DMS53 treated with DMSO at 0.1 percent for 48 hours (cell line): ENCODE measurements around the gene PEAR1.
A peak's percentile ranks its signal among the peaks of the same experiment; 100 is the strongest.

Experiments used
- DNase-seq: peaks from one replicate; lab custom pipeline; 2025; ENCODE audit not compliant: unreplicated experiment; lab: John Stamatoyannopoulos, UW

PEAR1 gene, protein sequence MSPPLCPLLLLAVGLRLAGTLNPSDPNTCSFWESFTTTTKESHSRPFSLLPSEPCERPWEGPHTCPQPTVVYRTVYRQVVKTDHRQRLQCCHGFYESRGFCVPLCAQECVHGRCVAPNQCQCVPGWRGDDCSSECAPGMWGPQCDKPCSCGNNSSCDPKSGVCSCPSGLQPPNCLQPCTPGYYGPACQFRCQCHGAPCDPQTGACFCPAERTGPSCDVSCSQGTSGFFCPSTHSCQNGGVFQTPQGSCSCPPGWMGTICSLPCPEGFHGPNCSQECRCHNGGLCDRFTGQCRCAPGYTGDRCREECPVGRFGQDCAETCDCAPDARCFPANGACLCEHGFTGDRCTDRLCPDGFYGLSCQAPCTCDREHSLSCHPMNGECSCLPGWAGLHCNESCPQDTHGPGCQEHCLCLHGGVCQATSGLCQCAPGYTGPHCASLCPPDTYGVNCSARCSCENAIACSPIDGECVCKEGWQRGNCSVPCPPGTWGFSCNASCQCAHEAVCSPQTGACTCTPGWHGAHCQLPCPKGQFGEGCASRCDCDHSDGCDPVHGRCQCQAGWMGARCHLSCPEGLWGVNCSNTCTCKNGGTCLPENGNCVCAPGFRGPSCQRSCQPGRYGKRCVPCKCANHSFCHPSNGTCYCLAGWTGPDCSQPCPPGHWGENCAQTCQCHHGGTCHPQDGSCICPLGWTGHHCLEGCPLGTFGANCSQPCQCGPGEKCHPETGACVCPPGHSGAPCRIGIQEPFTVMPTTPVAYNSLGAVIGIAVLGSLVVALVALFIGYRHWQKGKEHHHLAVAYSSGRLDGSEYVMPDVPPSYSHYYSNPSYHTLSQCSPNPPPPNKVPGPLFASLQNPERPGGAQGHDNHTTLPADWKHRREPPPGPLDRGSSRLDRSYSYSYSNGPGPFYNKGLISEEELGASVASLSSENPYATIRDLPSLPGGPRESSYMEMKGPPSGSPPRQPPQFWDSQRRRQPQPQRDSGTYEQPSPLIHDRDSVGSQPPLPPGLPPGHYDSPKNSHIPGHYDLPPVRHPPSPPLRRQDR

DNA sequence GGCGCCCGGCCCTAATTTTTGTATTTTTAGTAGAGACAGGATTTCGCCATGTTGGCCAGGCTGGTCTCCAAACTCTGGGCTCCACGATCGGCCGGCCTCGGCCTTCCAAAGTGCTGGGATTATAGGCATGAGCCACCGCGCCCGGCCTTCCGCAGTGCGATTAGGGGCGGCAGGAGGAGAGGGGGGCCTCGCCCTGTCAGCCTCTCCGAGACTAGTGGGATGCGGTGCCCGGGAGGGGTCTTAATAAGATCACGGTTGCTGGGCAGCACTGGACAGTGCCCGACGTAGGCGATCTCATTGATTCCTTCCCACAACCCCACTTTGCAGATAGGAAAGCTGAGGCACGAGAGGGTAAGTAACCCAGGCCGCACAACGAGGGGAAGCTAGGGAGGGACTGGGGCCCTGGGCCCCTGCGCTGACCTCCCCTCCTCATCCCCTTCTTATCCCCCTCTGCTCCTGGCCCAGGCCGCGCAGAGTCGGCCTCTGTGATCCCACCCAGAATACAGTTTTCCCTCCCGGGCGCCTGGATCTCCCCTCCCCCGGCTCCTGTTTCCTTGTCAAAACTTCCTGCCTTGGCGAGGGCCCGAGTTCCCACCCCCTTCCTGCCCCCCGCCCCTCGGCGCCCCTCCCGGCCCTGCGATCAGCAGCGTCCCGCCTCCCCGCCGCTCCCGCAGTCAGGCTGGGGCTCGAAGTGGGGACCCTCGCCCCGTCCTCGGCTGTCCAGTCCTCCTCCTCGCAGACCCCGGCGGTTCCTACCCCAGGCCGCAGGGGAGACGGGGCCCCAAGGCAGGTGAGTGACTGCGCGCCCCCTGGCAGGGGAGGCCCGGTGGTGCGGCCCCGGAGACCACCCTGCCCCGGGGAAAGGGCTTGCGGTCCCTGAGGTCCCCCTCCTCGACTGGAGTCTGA lies at the start of gene PEAR1:
PEAR1 (plus strand) TSS at position 671 of the 906 bp plus-strand sequence. CDS start 10,209 bp downstream, outside the sequence.
- no peak for DNase-seq

DNA sequence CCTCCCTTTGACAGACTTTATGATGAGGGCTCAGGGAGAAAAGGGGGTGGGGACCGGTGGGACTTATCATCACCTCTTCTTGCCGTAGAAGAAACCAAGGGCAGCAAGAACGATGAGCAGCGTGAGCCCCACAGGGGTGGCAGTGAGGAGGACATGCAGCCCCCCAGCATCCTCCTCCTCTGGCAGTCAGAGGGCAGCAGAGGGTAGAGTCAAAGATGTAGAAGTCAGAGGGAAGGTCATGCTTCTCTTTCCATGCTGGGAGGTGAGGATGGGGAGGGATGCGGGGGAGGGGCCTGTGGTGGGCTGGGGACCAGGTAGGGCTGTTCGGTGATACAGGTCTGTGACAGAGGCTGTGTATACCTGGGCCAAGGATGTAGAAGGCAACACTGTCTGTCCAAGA lies 49.4 kb upstream of the PEAR1 start:
- no peak for DNase-seq

- DNase-seq = no peak
Measured at GRCh38 chr1:156844638-156845037, 48.9 kb upstream of the PEAR1 start.

- no peak for DNase-seq
Measured at GRCh38 chr1:156845055-156845952, 48.2 kb upstream of the PEAR1 start.

- DNase-seq = no peak
Measured at GRCh38 chr1:156845953-156846545, 47.5 kb upstream of the PEAR1 start.

GRCh38 chr1:156846643-156847042 lies 46.9 kb upstream of the PEAR1 start:
- DNase-seq = no peak

DNA sequence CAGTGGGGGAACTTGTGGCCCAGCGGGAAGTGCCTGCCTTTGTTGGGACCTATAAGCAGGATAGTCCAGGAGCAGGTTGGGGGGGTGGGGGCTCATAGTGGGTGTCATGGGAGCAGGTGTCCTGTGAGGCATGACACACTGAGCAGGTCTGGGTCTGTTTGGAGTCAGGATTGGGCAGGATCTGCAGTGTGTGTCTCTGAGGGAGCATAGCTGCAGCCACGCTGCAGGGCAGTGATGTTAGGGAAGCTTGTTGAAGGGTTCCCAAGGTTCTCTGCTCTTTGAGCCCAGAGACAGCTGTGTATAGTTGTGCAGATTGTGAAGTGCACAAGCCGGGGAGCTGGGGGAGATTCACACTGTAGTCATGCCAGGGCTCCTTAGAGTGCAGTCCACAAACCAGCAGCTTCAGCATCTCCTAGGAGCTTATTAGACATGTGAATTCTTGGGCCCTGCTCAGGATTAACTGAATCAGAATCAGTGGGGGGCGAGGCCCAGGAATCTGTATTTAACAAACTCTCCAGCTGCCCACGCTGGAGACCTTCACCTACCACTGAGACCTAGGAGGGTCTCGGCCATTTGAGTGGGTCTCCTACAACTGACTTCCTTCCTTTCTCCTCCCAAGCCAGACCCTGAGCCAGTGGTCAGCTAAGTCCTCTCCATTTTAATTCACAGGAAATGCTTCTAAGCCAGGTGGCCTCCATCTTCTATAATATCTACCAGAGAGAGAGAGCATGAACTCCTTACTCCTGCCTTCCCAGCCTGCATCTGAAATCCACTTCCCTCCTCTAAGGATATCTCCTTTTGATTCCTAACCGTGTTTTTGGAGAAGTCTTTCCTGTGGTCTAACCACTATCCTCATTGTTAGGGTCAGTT lies 45.7 kb upstream of the PEAR1 start:
- DNase-seq = no peak

GRCh38 chr1:156848461-156849150 lies 44.9 kb upstream of the PEAR1 start:
- no peak for DNase-seq

GRCh38 chr1:156849151-156849496 lies 44.4 kb upstream of the PEAR1 start:
- DNase-seq = no peak

DNA sequence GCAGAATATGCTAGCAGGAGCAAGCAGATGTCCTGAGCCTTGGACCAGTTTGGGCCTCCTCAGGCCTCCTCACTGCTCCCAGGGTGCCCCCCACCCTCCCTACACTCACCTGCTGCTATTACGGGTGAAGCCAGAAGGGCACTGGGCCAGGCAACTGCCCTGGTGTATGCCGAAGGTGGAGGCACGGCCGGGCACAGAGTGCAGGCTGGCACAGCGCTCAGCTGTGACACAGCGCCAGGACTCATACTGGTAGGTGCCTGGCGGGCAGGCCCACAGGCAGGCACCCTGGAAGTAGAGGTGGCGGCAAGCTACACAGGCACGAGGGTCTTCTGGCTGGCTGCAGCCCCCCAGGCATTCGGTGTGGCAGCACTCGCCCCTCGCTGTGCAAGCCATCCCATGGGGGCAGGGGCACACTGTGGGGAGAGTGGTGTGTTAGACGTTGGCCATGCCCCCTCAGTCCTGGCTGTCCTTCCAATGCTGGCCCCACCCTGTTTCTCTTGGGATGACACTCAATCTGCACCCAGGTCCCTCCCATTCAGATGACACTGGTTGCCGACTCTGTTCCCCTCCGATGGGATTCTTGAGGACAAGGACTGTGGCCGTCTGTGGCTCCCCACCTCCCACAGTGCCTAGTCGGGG lies 41.6 kb upstream of the PEAR1 start:
- no peak for DNase-seq

DNA sequence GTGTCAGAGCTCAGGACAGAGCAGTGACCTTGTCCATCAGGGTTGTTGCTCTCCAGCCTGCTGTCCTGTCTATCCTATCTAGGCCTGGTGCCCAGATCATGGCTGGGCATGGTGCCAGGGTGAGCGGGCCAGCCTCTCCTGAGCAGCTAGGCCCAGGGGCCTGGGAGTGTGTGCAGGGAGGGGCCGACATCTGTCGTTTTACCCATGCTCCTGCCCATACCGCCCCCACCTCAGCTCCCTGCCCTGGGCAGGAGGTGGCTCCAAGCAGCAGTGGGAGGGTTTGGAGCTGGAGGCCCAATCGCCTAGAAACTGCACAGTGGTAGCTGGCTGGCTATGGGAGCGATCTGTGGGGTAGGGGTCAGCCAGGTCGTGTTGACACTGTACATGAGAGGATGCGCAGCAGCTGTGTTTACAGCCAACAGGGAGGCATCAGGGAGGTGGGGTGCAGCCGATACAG lies 41.1 kb upstream of the PEAR1 start:
- peak; percentile 96 for DNase-seq

DNA sequence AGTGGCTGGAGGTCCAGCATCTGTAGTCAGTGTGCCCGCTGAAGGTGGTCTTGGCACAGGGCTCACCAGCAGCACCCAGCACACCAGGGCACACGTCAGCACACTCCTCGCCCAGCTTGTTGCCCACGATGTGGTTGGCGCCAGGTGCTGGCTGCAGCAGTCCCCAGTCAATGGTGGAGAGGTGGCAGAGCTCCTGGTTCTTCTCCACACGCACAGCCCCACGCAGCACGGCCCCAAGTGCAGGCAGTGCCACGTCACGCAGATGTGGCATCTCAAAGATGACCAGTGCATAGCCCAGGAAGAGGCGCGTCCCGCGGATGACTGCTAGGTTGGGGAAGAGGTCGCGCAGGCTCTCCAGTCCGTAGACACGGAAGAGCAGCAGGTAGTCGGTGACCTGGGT lies 39.8 kb upstream of the PEAR1 start:
- no peak for DNase-seq

DNA sequence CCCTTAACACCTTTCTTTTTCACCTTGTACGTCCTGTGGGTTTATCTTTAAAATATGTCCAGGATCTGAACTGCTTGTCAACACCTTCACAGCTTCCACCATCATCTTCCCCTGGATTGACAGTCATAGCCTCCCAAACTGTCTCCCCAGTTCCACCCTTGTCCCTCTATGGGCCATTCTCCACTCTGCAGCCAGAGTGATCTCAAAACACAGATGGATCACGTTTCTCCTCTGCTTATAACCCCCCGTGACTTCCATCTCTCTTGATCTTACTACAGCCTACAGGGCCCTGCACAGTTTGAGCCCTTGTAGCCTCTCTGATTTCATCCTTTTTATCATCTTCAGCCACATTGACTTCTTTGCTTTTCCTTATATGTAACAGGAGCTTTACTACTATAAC lies 38.9 kb upstream of the PEAR1 start:
- DNase-seq = no peak

GRCh38 chr1:156856282-156856785 lies 37.2 kb upstream of the PEAR1 start:
- no peak for DNase-seq

DNA sequence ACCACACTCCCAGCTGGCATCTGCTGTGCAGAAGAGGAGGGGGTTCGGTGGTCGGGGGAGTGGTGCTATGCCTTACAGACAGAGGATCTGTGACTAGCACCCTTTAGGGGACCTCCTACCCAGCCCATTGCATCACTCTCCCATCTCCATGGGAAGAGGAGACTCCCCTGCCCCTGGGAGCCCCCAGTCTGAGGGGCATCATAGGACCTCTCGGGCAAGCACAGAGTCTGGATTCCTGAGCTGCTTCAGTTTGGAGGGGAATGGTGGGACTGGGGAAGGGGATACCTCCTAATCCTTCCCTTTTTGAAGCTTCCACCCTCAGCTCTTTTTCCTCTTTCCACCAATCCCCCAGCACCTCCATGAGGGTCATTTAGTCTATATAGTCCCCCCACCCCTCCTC lies 36.0 kb upstream of the PEAR1 start:
- no peak for DNase-seq

DNA sequence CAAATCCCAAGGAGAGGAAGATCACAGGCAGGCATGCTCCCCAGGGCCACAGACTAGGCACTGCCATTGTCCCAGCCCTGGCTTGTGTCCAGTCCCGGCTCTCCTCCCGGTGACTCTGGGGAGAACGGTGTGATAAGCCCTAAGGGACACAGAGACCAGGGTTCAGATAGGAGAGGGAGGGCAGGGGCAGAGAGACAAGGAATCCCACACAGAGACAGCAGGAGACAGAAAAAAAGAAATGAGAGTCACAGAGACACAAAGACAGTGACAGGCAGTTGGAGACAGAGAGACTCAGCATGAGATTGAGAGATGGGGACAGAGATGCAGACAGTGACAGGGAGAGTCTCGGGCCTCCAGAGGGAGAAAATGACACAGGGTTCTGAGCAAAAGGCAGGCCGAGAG lies 35.0 kb upstream of the PEAR1 start:
- DNase-seq = no peak

- DNase-seq = no peak
Measured at GRCh38 chr1:156858959-156859522, 34.5 kb upstream of the PEAR1 start, which contains the start of gene INSRR. Gene INSRR, minus strand, starts transcription at chr1:156859117. Its CDS starts 496 bp downstream, at chr1:156858621.
